ENCODE data around the gene PSG1. TPM values are rescaled to one million over a fixed set of nuclear protein-coding genes. Genes with fewer than 3 reads are reported as not detected.

PSG1 gene
- total RNA-seq (2014; rRNA removed; shearing (Covaris generic)) (not detected in 2 replicates), polyA plus RNA-seq (2016; fragmentation: Nextera tagmentation; extraction: Ambion mirVana) (not detected in 2 replicates)
- long read RNA-seq = 0 reads

GRCh38 chr19:42879613-42880012 is at the start of gene PSG1:
Gene PSG1 (minus strand): TSS chr19:42879713. CDS start chr19:42879581, 132 bp downstream.
- Mint-ChIP-seq H3K27ac (no peak within 1 kb of the TSS), H3K4me1 (no peaks in the 10 kb centered on the region), H3K9me3 (peaks cover 99% of the 10 kb centered on the region), H3K27me3 (ENCODE audit: insufficient read depth, low read depth, poor library complexity) (peaks cover 5% of the 10 kb centered on the region), H3K36me3 (ENCODE audit: low read depth) (peaks cover 36% of the 10 kb centered on the region), H3K4me3 (no peak within 1 kb of the TSS)
- Histone ChIP-seq H3K9me2 (ENCODE audit: insufficient read depth) (no peaks in the 10 kb centered on the region), H4K20me1 (replicated peaks; ENCODE audit: insufficient read depth) (no peaks in the 10 kb centered on the region), H3K4me1 (ENCODE audit: insufficient read depth) (no peaks in the 10 kb centered on the region), H3K27ac (ENCODE audit: low read depth) (no peak within 1 kb of the TSS), H2AFZ (no peak within 1 kb of the TSS), H3K4me2 (no peak within 1 kb of the TSS), H3K4me3 (no peak within 1 kb of the TSS), H3K36me3 (ENCODE audit: insufficient read depth) (no peaks in the 10 kb centered on the region), H3K27me3 (ENCODE audit: insufficient read depth) (no peaks in the 10 kb centered on the region), H3K79me2 (replicated peaks; ENCODE audit: insufficient read depth) (no peaks in the 10 kb centered on the region), H3F3A (replicated peaks; ENCODE audit: low read depth) (no peaks in the 10 kb centered on the region)
- ATAC-seq (no peak), DNase-seq (ENCODE audit: low spot score) (no peak)
- TF ChIP-seq ZNF331 (CRISPR knock-in tag; IDR thresholded peaks at IDR 0.05; ENCODE audit: low read depth) (no peak), STAT1 (IDR thresholded peaks at IDR 0.05; ENCODE audit: unreplicated experiment) (no peak), ZNF114 (CRISPR knock-in tag; IDR thresholded peaks at IDR 0.05) (no peak), JUNB (IDR thresholded peaks at IDR 0.05; ENCODE audit: unreplicated experiment) (no peak), CREB1 (CRISPR knock-in tag; IDR thresholded peaks at IDR 0.05; ENCODE audit: low read depth) (no peak), CTCF (conservative IDR thresholded peaks at IDR 0.05; ENCODE audit: low read depth in 2 of 2) (no peak), ZNF462 (CRISPR knock-in tag; IDR thresholded peaks at IDR 0.05) (no peak), EZH2 (IDR thresholded peaks at IDR 0.05; ENCODE audit: low read depth, unreplicated experiment) (no peak), EZH2phosphoT487 (IDR thresholded peaks at IDR 0.05; ENCODE audit: unreplicated experiment) (no peak), REST (IDR thresholded peaks at IDR 0.05; ENCODE audit: unreplicated experiment) (no peak), ETS1 (IDR thresholded peaks at IDR 0.05) (no peak), NANOG (IDR thresholded peaks at IDR 0.05; ENCODE audit: borderline replicate concordance) (no peak), POLR2AphosphoS5 (IDR thresholded peaks at IDR 0.05; ENCODE audit: low read depth) (no peak)
